HG03520 (cell line): ENCODE measurements around the gene OGFRL1.

Experiments used
- ATAC-seq: cut with Tn5 transposase; IDR thresholded peaks from one replicate; pipeline ENCODE4 v1.9.1; 2021; ENCODE audit warnings: mild to moderate bottlenecking, moderate library complexity; ENCODE audit not compliant: unreplicated experiment

OGFRL1 gene

GRCh38 chr6:71284785-71285184, 3.8 kb upstream of the OGFRL1 start:
- no peak for ATAC-seq

GRCh38 chr6:71287038-71287437, 1.6 kb upstream of the OGFRL1 start:
- no peak for ATAC-seq

- no peak for ATAC-seq
Observed at GRCh38 chr6:71287926-71288227, 734 bp upstream of the OGFRL1 start.

GRCh38 chr6:71289039-71289801, 609 bp downstream of the OGFRL1 start:
- peak; percentile 28 for ATAC-seq

- no peak for ATAC-seq
Observed at GRCh38 chr6:71289802-71290175, 1.2 kb downstream of the OGFRL1 start.

- ATAC-seq, result no peak
Observed at GRCh38 chr6:71290611-71291010, 2.0 kb downstream of the OGFRL1 start.

GRCh38 chr6:71292001-71292400, 3.4 kb downstream of the OGFRL1 start:
- ATAC-seq, result no peak

- no peak for ATAC-seq
Observed at GRCh38 chr6:71294121-71294523, 5.5 kb downstream of the OGFRL1 start.

GRCh38 chr6:71298459-71298858, 9.8 kb downstream of the OGFRL1 start:
- ATAC-seq, result no peak

GRCh38 chr6:71299541-71300470, 11.2 kb downstream of the OGFRL1 start:
- no peak for ATAC-seq

- ATAC-seq, result no peak
Observed at GRCh38 chr6:71300561-71301168, 12.1 kb downstream of the OGFRL1 start.

GRCh38 chr6:71301546-71301945, 12.9 kb downstream of the OGFRL1 start:
- ATAC-seq, result no peak

- ATAC-seq, result no peak
Observed at GRCh38 chr6:71309656-71310055, 21.0 kb downstream of the OGFRL1 start.

- ATAC-seq, result no peak
Observed at GRCh38 chr6:71310261-71310660, 21.6 kb downstream of the OGFRL1 start.

- no peak for ATAC-seq
Observed at GRCh38 chr6:71312089-71312488, 23.5 kb downstream of the OGFRL1 start.

GRCh38 chr6:71317441-71317840, 28.8 kb downstream of the OGFRL1 start:
- no peak for ATAC-seq

- ATAC-seq, result no peak
Observed at GRCh38 chr6:71320041-71320440, 31.4 kb downstream of the OGFRL1 start.

- no peak for ATAC-seq
Observed at GRCh38 chr6:71321314-71321713, 32.7 kb downstream of the OGFRL1 start.

- no peak for ATAC-seq
Observed at GRCh38 chr6:71324194-71324785, 35.7 kb downstream of the OGFRL1 start.

GRCh38 chr6:71326611-71327010, 38.0 kb downstream of the OGFRL1 start:
- no peak for ATAC-seq

GRCh38 chr6:71330501-71330900, 41.9 kb downstream of the OGFRL1 start:
- no peak for ATAC-seq
